WTC11 (cell line): Measurements from ENCODE around the gene VANGL2.

Experiments
- ATF1 ChIP-seq: sonication (generic); formaldehyde crosslinking; IDR thresholded peaks from 2 replicates; pipeline ENCODE4 v1.8.1; 2023; ENCODE audit warnings: mild to moderate bottlenecking, moderate library complexity, missing genetic modification reagents
- SMAD3 ChIP-seq: sonication (generic); formaldehyde crosslinking; IDR thresholded peaks from 2 replicates; pipeline ENCODE4 v1.8.0; 2022; ENCODE audit warnings: missing genetic modification reagents, mild to moderate bottlenecking, borderline replicate concordance
- SP1 ChIP-seq: sonication (generic); formaldehyde crosslinking; conservative IDR thresholded peaks from 2 replicates; pipeline ENCODE4 v1.8.1; 2022; ENCODE audit warnings: missing genetic modification reagents
- ZNF263 ChIP-seq: sonication (generic); formaldehyde crosslinking; IDR thresholded peaks from 2 replicates; pipeline ENCODE4 v1.8.1; 2022; ENCODE audit warnings: low read depth, mild to moderate bottlenecking, moderate library complexity, missing genetic modification reagents
- TF ChIP-seq, protein P1 (sequence below): sonication (generic); formaldehyde crosslinking; IDR thresholded peaks from 2 replicates; pipeline ENCODE4 v1.8.0; 2022; ENCODE audit warnings: mild to moderate bottlenecking, missing genetic modification reagents
- TF ChIP-seq, protein P2 (sequence below): fragments of 200-600 bp; IDR thresholded peaks from 2 replicates; pipeline ENCODE4 v1.8.0; 2022; ENCODE audit warnings: antibody characterized with exemption
- TF ChIP-seq, protein P3 (sequence below): fragments of 250-450 bp; sonication (Bioruptor Pico); IDR thresholded peaks from 2 replicates; pipeline ENCODE4 v2.1.2; 2022; ENCODE audit warnings: mild to moderate bottlenecking, moderate library complexity
- TF ChIP-seq, protein P4 (sequence below): sonication (generic); formaldehyde crosslinking; IDR thresholded peaks from 2 replicates; pipeline ENCODE4 v1.8.0; 2022; ENCODE audit warnings: mild to moderate bottlenecking, missing genetic modification reagents

DNA sequence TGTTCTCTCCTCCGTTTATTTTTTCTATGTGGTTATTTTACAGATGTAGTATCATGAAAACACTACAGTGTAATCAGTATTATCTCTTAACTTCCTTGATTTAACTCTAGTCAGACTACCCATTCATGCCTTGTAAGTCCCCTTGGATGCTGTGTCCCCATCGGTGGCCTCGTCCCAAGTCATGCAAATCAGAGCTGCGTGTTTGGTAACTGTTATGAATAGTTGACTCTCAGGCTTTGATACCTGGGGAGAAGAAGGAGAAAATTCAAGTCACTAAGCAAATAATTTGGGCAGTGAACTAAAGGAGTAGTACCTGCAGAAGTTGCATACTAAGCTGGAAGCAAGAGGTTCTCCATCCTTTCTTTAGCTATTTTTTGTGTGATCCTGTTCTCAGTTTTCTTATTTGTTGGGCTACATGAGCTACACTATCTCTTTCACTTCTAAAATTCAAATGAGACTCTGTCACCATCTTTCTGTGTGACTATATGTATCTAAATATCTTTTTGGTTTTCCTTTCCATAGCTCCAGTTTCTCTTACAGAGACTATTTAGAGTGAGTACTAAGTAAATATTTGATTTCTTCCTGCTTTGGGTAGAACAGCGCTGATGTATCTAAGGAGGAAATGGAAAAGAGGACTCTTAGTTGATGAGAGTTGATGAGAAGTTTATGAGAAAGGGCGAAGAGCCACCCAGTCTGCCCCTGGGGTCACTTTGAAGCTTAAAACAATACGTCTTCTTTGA lies 50.9 kb downstream of the VANGL2 start:
- TF ChIP-seq, protein P1, sequence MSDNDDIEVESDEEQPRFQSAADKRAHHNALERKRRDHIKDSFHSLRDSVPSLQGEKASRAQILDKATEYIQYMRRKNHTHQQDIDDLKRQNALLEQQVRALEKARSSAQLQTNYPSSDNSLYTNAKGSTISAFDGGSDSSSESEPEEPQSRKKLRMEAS (CRISPR knock-in tag), result no peak
- TF ChIP-seq, protein P2, sequence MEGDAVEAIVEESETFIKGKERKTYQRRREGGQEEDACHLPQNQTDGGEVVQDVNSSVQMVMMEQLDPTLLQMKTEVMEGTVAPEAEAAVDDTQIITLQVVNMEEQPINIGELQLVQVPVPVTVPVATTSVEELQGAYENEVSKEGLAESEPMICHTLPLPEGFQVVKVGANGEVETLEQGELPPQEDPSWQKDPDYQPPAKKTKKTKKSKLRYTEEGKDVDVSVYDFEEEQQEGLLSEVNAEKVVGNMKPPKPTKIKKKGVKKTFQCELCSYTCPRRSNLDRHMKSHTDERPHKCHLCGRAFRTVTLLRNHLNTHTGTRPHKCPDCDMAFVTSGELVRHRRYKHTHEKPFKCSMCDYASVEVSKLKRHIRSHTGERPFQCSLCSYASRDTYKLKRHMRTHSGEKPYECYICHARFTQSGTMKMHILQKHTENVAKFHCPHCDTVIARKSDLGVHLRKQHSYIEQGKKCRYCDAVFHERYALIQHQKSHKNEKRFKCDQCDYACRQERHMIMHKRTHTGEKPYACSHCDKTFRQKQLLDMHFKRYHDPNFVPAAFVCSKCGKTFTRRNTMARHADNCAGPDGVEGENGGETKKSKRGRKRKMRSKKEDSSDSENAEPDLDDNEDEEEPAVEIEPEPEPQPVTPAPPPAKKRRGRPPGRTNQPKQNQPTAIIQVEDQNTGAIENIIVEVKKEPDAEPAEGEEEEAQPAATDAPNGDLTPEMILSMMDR, result no peak
- TF ChIP-seq SP1 (CRISPR knock-in tag), result no peak
- TF ChIP-seq, protein P3, sequence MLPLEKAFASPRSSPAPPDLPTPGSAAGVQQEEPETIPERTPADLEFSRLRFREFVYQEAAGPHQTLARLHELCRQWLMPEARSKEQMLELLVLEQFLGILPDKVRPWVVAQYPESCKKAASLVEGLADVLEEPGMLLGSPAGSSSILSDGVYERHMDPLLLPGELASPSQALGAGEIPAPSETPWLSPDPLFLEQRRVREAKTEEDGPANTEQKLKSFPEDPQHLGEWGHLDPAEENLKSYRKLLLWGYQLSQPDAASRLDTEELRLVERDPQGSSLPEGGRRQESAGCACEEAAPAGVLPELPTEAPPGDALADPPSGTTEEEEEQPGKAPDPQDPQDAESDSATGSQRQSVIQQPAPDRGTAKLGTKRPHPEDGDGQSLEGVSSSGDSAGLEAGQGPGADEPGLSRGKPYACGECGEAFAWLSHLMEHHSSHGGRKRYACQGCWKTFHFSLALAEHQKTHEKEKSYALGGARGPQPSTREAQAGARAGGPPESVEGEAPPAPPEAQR (CRISPR knock-in tag), result no peak
- TF ChIP-seq, protein P4, sequence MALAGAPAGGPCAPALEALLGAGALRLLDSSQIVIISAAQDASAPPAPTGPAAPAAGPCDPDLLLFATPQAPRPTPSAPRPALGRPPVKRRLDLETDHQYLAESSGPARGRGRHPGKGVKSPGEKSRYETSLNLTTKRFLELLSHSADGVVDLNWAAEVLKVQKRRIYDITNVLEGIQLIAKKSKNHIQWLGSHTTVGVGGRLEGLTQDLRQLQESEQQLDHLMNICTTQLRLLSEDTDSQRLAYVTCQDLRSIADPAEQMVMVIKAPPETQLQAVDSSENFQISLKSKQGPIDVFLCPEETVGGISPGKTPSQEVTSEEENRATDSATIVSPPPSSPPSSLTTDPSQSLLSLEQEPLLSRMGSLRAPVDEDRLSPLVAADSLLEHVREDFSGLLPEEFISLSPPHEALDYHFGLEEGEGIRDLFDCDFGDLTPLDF (CRISPR knock-in tag), result no peak
- TF ChIP-seq ZNF263 (CRISPR knock-in tag), result no peak
- no peak for TF ChIP-seq ATF1 (CRISPR knock-in tag)
- no peak for TF ChIP-seq SMAD3 (CRISPR knock-in tag)
